Measurements from ENCODE around the gene FPGT. TPM values are rescaled to one million over a fixed set of nuclear protein-coding genes. Genes with fewer than 3 reads are reported as not detected.

FPGT gene
- total and polyA plus RNA-seq, 2 experiments from 2014 or later, result 2.6 to 4.2 TPM

DNA sequence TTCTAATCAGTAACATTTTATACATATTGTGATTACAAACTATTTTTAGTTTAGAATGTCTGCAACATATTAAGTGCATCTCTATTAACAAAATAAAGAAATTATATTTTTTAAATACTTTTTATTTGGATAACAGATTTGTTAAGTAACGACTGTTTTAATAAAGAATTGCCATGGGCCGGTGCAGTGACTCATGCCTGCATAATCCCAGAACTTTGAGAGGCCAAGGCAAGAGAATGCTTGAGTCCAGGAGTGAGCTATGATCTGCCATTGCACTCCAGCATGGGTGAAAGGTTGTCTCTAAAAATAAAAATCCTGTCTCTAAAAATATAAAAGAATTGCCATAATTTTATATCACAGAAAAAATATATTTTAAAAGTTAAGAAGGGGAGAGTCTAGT, 4.1 kb upstream of the FPGT start (continued):
- TF ChIP-seq NANOG (IDR thresholded peaks at IDR 0.05; ENCODE audit: borderline replicate concordance), result no peak
- TF ChIP-seq ZNF114 (CRISPR knock-in tag; IDR thresholded peaks at IDR 0.05), result no peak

GRCh38 chr1:74195339-74195738, 2.7 kb upstream of the FPGT start:
- H3K27me3 Mint-ChIP-seq (ENCODE audit: insufficient read depth, low read depth, poor library complexity), result peaks cover 4% of the 10 kb centered on the region
- ATAC-seq (no peak), DNase-seq (ENCODE audit: low spot score) (no peak)
- H3K4me1 Mint-ChIP-seq, result peaks cover 4% of the 10 kb centered on the region; the same call in 2 of the 3 replicates
- Histone ChIP-seq H3K27ac (ENCODE audit: low read depth) (no peak overlapping the region), H4K20me1 (replicated peaks; ENCODE audit: insufficient read depth) (no peaks in the 10 kb centered on the region), H2AFZ (no peak overlapping the region), H3K36me3 (ENCODE audit: insufficient read depth) (no peaks in the 10 kb centered on the region), H3F3A (replicated peaks; ENCODE audit: low read depth) (no peaks in the 10 kb centered on the region), H3K4me2 (no peak overlapping the region), H3K79me2 (replicated peaks; ENCODE audit: insufficient read depth) (no peaks in the 10 kb centered on the region), H3K4me3 (no peak overlapping the region), H3K4me1 (ENCODE audit: insufficient read depth) (peaks cover 9% of the 10 kb centered on the region; the same call in 1 of the 2 replicates), H3K27me3 (ENCODE audit: insufficient read depth) (no peaks in the 10 kb centered on the region), H3K9me2 (ENCODE audit: insufficient read depth) (no peaks in the 10 kb centered on the region)
- TF ChIP-seq ZNF331 (CRISPR knock-in tag; IDR thresholded peaks at IDR 0.05; ENCODE audit: low read depth) (no peak), CREB1 (CRISPR knock-in tag; IDR thresholded peaks at IDR 0.05; ENCODE audit: low read depth) (no peak), EZH2phosphoT487 (IDR thresholded peaks at IDR 0.05; ENCODE audit: unreplicated experiment) (no peak), CTCF (conservative IDR thresholded peaks at IDR 0.05; ENCODE audit: low read depth in 2 of 2) (no peak), JUNB (IDR thresholded peaks at IDR 0.05; ENCODE audit: unreplicated experiment) (no peak), POLR2AphosphoS5 (IDR thresholded peaks at IDR 0.05; ENCODE audit: low read depth) (no peak), NANOG (IDR thresholded peaks at IDR 0.05; ENCODE audit: borderline replicate concordance) (no peak), ZNF462 (CRISPR knock-in tag; IDR thresholded peaks at IDR 0.05) (no peak), EZH2 (IDR thresholded peaks at IDR 0.05; ENCODE audit: low read depth, unreplicated experiment) (no peak), STAT1 (IDR thresholded peaks at IDR 0.05; ENCODE audit: unreplicated experiment) (no peak), ZNF114 (CRISPR knock-in tag; IDR thresholded peaks at IDR 0.05) (no peak)
- TF ChIP-seq, protein P1, sequence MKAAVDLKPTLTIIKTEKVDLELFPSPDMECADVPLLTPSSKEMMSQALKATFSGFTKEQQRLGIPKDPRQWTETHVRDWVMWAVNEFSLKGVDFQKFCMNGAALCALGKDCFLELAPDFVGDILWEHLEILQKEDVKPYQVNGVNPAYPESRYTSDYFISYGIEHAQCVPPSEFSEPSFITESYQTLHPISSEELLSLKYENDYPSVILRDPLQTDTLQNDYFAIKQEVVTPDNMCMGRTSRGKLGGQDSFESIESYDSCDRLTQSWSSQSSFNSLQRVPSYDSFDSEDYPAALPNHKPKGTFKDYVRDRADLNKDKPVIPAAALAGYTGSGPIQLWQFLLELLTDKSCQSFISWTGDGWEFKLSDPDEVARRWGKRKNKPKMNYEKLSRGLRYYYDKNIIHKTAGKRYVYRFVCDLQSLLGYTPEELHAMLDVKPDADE (IDR thresholded peaks at IDR 0.05), result no peak
- TF ChIP-seq, protein P2, sequence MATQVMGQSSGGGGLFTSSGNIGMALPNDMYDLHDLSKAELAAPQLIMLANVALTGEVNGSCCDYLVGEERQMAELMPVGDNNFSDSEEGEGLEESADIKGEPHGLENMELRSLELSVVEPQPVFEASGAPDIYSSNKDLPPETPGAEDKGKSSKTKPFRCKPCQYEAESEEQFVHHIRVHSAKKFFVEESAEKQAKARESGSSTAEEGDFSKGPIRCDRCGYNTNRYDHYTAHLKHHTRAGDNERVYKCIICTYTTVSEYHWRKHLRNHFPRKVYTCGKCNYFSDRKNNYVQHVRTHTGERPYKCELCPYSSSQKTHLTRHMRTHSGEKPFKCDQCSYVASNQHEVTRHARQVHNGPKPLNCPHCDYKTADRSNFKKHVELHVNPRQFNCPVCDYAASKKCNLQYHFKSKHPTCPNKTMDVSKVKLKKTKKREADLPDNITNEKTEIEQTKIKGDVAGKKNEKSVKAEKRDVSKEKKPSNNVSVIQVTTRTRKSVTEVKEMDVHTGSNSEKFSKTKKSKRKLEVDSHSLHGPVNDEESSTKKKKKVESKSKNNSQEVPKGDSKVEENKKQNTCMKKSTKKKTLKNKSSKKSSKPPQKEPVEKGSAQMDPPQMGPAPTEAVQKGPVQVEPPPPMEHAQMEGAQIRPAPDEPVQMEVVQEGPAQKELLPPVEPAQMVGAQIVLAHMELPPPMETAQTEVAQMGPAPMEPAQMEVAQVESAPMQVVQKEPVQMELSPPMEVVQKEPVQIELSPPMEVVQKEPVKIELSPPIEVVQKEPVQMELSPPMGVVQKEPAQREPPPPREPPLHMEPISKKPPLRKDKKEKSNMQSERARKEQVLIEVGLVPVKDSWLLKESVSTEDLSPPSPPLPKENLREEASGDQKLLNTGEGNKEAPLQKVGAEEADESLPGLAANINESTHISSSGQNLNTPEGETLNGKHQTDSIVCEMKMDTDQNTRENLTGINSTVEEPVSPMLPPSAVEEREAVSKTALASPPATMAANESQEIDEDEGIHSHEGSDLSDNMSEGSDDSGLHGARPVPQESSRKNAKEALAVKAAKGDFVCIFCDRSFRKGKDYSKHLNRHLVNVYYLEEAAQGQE (IDR thresholded peaks at IDR 0.05; ENCODE audit: unreplicated experiment), result no peak
- H3K9me3 Mint-ChIP-seq, result no peaks in the 10 kb centered on the region
- no peak overlapping the region for H3K4me3 Mint-ChIP-seq
- no peak overlapping the region for H3K27ac Mint-ChIP-seq
- no peaks in the 10 kb centered on the region for H3K36me3 Mint-ChIP-seq (ENCODE audit: low read depth)

Measured in GM23338 (cell line).